Esophagus (tissue), 2 donors: Measurements from ENCODE around the gene ULK2. TPM values are rescaled to one million over a fixed set of nuclear protein-coding genes. Genes with fewer than 3 reads are reported as not detected.

Source experiments
- H3K27ac ChIP-seq, 2 donors: one replicate each; pipeline ENCODE4 v1.5.1; 2013; ENCODE audit warnings: low read depth in 2 of 2, mild to moderate bottlenecking in 2 of 2, inconsistent platforms in 1 of 2, low read length in 1 of 2, moderate library complexity in 1 of 2
- H3K27me3 ChIP-seq, 2 donors: one replicate each; pipeline ENCODE4 v1.6.1; 2013; ENCODE audit warnings: low read length in 2 of 2, control low read depth in 1 of 2, mild to moderate bottlenecking in 1 of 2; ENCODE audit not compliant: insufficient read depth in 2 of 2, control insufficient read depth in 1 of 2
- H3K36me3 ChIP-seq, 2 donors: one replicate each; pipeline ENCODE4 v1.6.1; 2013; ENCODE audit warnings: low read length in 1 of 2; ENCODE audit not compliant: control insufficient read depth in 2 of 2, insufficient read depth in 2 of 2
- H3K4me1 ChIP-seq, 2 donors: one replicate each; pipeline ENCODE4 v1.6.1; 2013; ENCODE audit warnings: low read length in 1 of 2; ENCODE audit not compliant: control insufficient read depth in 2 of 2, insufficient read depth in 2 of 2
- H3K4me3 ChIP-seq, 2 donors: one replicate each; pipeline ENCODE4 v1.5.1; 2013; ENCODE audit warnings: low read length in 2 of 2, mild to moderate bottlenecking in 2 of 2, low read depth in 1 of 2, moderate library complexity in 1 of 2
- H3K9me3 ChIP-seq, 2 donors: one replicate each; pipeline ENCODE4 v1.6.1; 2013; ENCODE audit warnings: mild to moderate bottlenecking in 2 of 2, low read depth in 1 of 2, low read length in 1 of 2, moderate library complexity in 1 of 2; ENCODE audit not compliant: control insufficient read depth in 2 of 2, insufficient read depth in 1 of 2
- WGBS, 2 donors: extraction: QIAGEN DNeasy Blood & Tissue Kit; methylation state at CpG; one replicate each; pipeline ENCODE4 v1.1.7; 2013; 5-methylcytosine and 5-hydroxymethylcytosine counted together
- polyA plus RNA-seq, 2 donors: library from polyadenylated mRNA; stranded (reverse); fragments of 200-250 nt; gene quantifications; one replicate each; pipeline ENCODE4 v1.2.3, GENCODE V29; 2013
- donor health status: healthy with polysubstance abuse.
- donor health status: Bipolar disorder and iron deficiency.

ULK2 gene
- polyA plus RNA-seq, 2 donors = 4.2 to 5.4 TPM

DNA sequence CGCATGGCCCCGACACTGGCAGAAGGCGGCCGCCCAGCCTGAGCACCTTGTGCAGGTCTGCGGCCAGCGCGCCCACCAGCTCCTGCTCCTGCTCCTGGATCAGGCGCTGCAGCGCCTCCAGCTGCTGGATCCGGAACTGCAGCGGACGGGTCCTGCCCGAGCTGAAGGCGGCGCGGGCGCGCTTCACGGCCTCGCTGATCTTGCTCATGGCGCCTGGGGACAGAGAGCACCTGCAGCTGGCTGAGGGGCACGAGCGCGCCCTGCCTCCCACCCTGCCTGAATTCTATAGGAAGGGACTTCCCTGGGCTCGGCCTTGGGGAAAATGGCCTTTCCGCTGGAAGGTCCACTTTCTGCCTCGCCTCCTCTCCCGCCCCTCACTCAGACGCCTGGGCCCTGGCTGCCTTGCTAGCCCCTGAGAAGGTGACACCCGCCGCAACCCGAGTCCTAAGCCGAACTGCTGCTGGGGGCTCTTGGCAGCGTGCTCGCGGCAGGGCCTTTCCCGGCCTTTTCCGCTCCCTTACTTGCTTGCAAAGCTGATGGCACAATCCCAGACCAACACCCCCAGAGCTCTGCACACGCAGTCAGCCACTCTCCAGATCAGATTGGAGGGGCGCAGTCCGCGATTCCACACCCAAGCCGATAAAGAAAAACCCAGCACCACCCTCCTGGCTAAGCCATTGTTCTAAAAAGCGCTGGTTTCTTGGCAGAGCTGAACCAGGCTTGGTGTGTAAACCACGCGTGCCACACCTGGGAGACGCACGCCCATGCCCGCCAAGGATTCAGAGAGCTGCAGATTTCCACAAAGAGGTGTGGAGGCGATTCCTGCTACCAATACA, 122.6 kb downstream of the ULK2 start:
- Histone ChIP-seq H3K9me3 (no peaks in the 10 kb centered on the region), H3K27ac (peak overlapping the region; percentile 95 to 96), H3K36me3 (peaks cover 0 to 3% of the 10 kb centered on the region in 2 donors), H3K4me1 (peaks cover 14 to 26% of the 10 kb centered on the region in 2 donors), H3K27me3 (no peaks in the 10 kb centered on the region), H3K4me3 (peak overlapping the region; percentile 32 to 40)
- 15 to 17% methylated on average over 47 to 50 of the region's 50 CpGs for WGBS, 2 donors

DNA sequence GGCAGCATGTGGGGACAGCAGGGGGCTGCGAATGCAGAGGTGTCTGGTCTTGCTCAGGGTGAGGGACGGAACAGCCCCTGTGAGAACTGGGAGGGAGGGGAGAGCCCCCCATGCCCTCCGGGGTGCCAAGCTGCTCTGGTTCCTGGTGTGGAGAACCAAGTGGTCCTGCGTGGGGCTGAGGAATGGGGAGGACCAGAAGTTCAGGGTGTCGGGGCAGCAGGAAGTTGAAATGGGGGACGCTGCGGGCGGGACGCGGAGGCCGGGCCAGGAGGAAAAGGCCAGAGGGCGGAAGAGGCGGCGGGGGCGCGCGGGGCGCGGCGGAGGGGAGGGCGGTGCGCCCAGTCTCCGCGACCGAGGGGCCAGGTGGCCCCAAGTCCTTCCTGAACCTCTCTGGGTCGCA, 123.2 kb downstream of the ULK2 start:
- no peaks in the 10 kb centered on the region for H3K27me3 ChIP-seq
- no peaks in the 10 kb centered on the region for H3K9me3 ChIP-seq
- H3K4me3 ChIP-seq = peak overlapping the region; percentile 32 to 40
- WGBS, 2 donors = 5 to 8% methylated on average over 18 to 26 of the region's 26 CpGs
- H3K27ac ChIP-seq = peak overlapping the region; percentile 95 to 96
- H3K4me1 ChIP-seq = peaks cover 9 to 23% of the 10 kb centered on the region in 2 donors
- peaks cover 0 to 6% of the 10 kb centered on the region in 2 donors for H3K36me3 ChIP-seq

DNA sequence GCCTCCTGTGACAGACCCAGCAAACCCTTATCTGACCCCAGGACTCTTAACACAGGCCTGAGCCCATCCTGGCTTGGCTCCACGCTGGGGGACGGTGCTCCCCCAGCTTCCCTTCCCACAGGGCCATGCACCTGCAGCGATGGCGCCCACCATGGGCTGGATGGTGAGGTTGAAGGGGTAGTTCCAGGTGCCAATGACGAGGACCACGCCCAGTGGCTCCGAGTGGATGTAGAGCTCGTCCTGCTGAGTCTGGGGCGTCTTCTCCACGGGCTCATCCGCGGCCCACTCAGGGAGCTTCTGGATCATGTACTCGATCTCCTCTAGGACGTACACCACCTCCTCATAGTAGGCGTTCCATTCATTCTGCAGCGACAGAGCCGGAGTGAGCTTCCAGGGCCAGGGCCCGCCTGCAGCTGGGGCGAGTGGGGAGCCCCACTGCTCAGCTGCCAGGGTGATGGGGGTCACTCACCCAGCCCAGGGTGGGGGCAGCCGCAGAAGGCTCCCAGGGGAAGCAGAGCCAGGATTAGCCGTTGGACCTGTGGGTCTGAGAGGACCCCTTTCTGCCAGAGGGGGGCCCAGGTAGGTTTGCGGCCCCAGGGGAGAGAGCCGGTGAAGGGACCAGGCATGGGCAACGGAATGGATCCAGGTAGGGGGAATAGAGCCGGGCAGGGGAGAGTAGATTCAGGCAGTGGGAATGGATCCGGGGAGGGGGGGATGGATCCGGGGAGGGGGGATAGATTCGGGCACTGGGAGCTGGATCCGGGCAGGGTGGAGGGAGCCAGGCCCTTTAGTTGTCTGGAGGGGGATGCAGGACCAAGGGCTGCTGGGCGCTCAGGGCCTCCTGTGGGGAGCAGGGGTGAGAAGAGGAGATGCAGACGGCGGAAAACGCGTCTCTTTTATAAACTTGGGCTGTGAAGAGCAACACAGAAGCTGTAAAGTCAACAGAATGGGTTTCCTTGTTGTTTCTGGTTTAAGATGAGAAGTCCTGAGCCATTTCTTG, 124.3 kb downstream of the ULK2 start:
- 90 to 94% methylated on average over 34 of the region's 34 CpGs for WGBS, 2 donors
- peak overlapping the region in 1 of 2 donors; percentile 54 for H3K27ac ChIP-seq
- H3K4me1 ChIP-seq = peaks cover 4 to 20% of the 10 kb centered on the region in 2 donors
- H3K36me3 ChIP-seq = peaks cover 0 to 6% of the 10 kb centered on the region in 2 donors
- H3K4me3 ChIP-seq = no peak overlapping the region
- H3K9me3 ChIP-seq = no peaks in the 10 kb centered on the region
- no peaks in the 10 kb centered on the region for H3K27me3 ChIP-seq

DNA sequence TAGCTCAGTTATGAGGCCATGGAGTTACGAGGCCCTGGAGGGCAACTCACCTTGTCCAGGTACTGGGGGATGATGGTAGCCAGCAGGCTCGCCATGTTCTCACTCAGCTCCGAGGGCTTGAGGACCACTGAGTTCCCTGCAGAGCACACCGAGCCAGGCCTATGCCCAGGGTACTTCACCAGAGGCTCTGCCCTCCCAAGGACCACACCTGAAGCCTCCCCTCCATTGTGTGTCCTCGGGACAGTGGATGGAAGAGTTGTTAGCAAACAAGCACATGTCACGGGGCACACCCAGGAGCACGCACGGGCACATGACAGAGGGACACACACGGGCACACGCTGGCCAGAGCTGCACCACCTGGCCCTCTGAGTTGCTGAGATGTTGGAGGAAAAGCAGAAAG, 125.2 kb downstream of the ULK2 start:
- H3K27me3 ChIP-seq = no peaks in the 10 kb centered on the region
- no peak overlapping the region for H3K4me3 ChIP-seq
- WGBS, 2 donors = 81 to 85% methylated on average over 10 of the region's 10 CpGs
- H3K9me3 ChIP-seq = no peaks in the 10 kb centered on the region
- H3K4me1 ChIP-seq = peaks cover 4 to 17% of the 10 kb centered on the region in 2 donors
- peaks cover 0 to 10% of the 10 kb centered on the region in 2 donors for H3K36me3 ChIP-seq
- no peak overlapping the region for H3K27ac ChIP-seq

DNA sequence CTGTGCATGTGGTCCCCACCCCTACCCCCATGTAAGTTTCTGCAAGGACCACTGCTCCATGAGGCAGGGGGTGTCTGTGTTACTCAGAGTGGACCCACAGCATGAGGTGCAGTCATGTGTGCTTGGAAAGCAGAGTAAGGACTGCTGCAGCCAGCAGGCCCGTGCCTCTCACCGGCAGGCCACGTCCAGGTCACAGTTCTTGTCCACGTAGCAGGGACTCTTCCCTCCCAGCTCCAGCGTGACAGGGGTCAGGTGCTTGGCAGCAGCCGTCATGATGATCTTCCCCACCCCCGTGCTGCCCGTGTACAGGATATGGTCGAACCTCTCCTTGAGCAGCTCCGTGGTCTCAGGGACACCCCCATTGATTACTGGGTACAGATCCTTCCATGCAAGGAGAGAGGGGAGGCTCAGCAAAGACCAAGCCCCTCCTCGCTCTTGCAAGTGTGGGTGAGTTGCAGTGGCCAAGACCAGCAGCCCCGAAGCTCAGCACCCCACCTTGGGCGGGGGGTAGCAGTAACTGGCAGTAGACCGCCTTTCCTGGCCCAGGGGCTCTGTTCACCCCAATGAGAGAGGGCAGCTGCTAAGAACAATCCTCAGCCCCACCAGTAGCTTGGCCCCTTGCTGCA, 125.8 kb downstream of the ULK2 start:
- Histone ChIP-seq H3K36me3 (peaks cover 0 to 10% of the 10 kb centered on the region in 2 donors), H3K27ac (no peak overlapping the region), H3K9me3 (no peaks in the 10 kb centered on the region), H3K27me3 (no peaks in the 10 kb centered on the region), H3K4me1 (peaks cover 4 to 12% of the 10 kb centered on the region in 2 donors), H3K4me3 (no peak overlapping the region)
- WGBS, 2 donors = 81 to 84% methylated on average over 14 of the region's 14 CpGs

DNA sequence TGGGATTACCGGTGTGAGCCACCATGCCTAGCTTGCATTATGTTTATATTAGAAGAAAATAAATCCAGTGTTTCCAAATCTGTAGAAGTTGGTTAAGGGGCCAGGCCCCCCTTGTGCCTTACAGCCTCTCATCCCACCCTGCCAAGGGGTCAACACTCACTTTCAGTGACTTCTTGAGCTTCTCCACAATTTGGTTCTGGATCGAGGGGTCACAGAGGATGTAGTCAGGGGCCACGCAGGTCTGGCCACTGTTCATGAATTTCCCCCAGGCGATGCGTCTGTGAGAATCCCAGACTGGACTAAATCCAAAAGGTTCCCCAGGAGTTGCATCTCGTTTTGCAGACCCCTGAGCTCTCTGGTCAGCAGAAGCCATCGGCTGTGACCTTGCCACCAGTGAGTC, 126.8 kb downstream of the ULK2 start:
- Histone ChIP-seq H3K36me3 (peaks cover 0 to 10% of the 10 kb centered on the region in 2 donors), H3K27ac (no peak overlapping the region), H3K9me3 (no peaks in the 10 kb centered on the region), H3K27me3 (no peaks in the 10 kb centered on the region), H3K4me3 (no peak overlapping the region), H3K4me1 (peaks cover 4 to 10% of the 10 kb centered on the region in 2 donors)
- WGBS, 2 donors = 79 to 81% methylated on average over 7 of the region's 7 CpGs

DNA sequence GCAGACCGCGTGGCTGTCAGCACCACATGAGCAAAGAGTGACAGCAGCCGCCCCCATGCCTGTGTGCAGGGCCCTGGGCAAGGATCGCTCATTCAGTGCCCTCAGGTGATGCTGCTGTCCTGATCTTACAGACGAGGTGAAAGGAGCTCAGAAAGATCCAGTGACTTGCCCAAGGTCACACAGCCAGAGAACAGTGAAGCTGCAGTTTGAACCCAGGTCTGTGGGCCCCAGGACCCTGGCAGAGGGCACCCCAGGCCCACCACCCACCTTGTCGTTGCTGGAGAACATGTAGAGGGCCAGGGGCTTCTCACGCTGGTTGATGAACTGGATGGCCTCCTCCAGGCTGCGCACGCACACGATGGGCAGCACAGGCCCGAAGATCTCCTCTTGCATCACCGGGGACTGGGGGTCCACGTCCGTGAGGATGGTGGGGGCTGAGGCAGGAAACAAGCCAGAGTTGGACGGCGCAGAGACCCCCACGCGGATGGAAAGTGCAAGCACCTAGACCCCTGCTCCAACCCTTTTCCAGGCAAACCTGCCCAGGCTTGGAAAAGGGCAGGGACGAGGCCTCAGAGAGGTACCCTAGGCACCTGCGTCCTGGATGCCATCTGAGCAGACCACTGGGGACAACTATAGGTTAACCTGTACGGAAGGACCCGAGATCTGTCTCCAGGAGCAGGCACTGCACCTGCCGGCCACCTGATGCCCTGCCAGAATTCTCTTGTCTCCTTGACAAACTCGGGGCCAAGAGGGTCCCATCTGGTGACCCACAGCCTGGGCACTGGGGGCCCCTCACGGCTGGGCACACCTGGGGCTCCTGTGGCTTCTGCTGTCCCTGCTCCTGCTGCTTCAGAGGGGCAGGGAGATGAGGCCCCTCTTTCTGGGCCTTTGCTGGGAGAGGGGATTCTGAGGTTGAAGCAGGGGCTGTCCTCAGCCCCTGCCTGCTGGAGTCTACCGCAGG, 128.2 kb downstream of the ULK2 start:
- Histone ChIP-seq H3K9me3 (no peaks in the 10 kb centered on the region), H3K36me3 (peaks cover 0 to 10% of the 10 kb centered on the region in 2 donors), H3K4me1 (peaks cover 0 to 2% of the 10 kb centered on the region in 2 donors), H3K4me3 (no peak overlapping the region), H3K27me3 (no peaks in the 10 kb centered on the region), H3K27ac (no peak overlapping the region)
- WGBS, 2 donors = 84% methylated on average over 26 of the region's 26 CpGs

DNA sequence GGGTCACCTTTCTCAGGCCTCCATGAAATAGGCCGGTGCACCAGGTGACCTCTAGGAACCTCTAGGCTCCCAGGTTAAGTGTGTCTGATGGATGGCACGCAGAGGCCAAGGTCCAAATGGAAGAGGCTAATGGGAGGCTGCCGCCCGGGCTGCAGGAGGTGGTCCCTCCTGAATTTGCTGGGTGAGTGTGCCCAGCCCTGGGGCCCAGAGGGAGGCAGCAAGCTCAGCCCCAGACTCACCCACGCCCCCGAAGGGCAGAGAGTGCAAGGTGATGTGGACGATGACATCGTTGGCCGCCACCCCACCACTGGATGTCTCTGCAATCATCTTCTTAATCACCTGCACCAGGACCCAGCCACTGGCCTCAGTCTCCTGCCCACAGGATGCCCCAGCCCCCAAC, 129.0 kb downstream of the ULK2 start:
- H3K27ac ChIP-seq = no peak overlapping the region
- H3K27me3 ChIP-seq = no peaks in the 10 kb centered on the region
- no peaks in the 10 kb centered on the region for H3K9me3 ChIP-seq
- H3K36me3 ChIP-seq = peaks cover 0 to 10% of the 10 kb centered on the region in 2 donors
- WGBS, 2 donors = 93 to 95% methylated on average over 9 of the region's 9 CpGs
- peaks cover 0 to 2% of the 10 kb centered on the region in 2 donors for H3K4me1 ChIP-seq
- H3K4me3 ChIP-seq = no peak overlapping the region
